K562 (cell line): ENCODE data around the gene ATP6V0E1. TPM values are rescaled to one million over a fixed set of nuclear protein-coding genes. Genes with fewer than 3 reads are reported as not detected.

ENCODE experiments used
- ARID1B ChIP-seq: fragments of 450-650 bp; IDR thresholded peaks from 2 replicates; pipeline ENCODE4 v1.6.1; 2016; ENCODE audit warnings: antibody characterized with exemption, mild to moderate bottlenecking, inconsistent platforms
- ARID2 ChIP-seq: fragments of 450-650 bp; IDR thresholded peaks from 2 replicates; pipeline ENCODE4 v1.6.1; 2017; ENCODE audit warnings: antibody characterized with exemption, mild to moderate bottlenecking
- ARID3B ChIP-seq: fragments of 250-450 bp; sonication (Bioruptor Pico); IDR thresholded peaks from 2 replicates; pipeline ENCODE4 v1.4.0; 2020; ENCODE audit warnings: borderline replicate concordance
- BRF1 ChIP-seq: IDR thresholded peaks from 3 replicates; pipeline ENCODE4 v1.6.1; 2011; ENCODE audit warnings: borderline replicate concordance, mild to moderate bottlenecking; ENCODE audit not compliant: insufficient read length; ENCODE audit errors: extremely low read depth
- CBFA2T2 ChIP-seq: fragments of 450-650 bp; conservative IDR thresholded peaks from 2 replicates; pipeline ENCODE4 v1.6.1; 2017; ENCODE audit warnings: mild to moderate bottlenecking
- CCAR2 ChIP-seq: fragments of 200-400 bp; formaldehyde crosslinking; IDR thresholded peaks from 2 replicates; pipeline ENCODE4 v1.6.1; 2017; ENCODE audit warnings: mild to moderate bottlenecking, low read depth, low read length
- CEBPG ChIP-seq, 3 experiments: fragments of 200-800 bp in 1 of 3; sonication (Bioruptor generic) in 1 of 3; sonication (generic) in 1 of 3; formaldehyde crosslinking in 1 of 3; IDR thresholded peaks in 2 of 3; conservative IDR thresholded peaks in 1 of 3; 2 replicates each; pipeline versions ENCODE4 v1.6.1 to v1.8.0; 2016 to 2022; ENCODE audit warnings: missing compliant biosample characterization in 2 of 3, missing genetic modification characterization in 2 of 3, mild to moderate bottlenecking in 1 of 3, missing genetic modification reagents in 1 of 3
- CREM ChIP-seq: IDR thresholded peaks from 2 replicates; pipeline ENCODE4 v1.6.1; 2014; ENCODE audit warnings: antibody characterized with exemption, low read depth
- DMBX1 ChIP-seq: fragments of 250-450 bp; sonication (Bioruptor Pico); IDR thresholded peaks from 2 replicates; pipeline ENCODE4 v1.8.0; 2022; ENCODE audit warnings: inconsistent platforms, mild to moderate bottlenecking, moderate library complexity, borderline replicate concordance
- EGR1 ChIP-seq: fragments of 450-650 bp; conservative IDR thresholded peaks from 2 replicates; pipeline ENCODE4 v1.6.1; 2017; ENCODE audit warnings: mild to moderate bottlenecking
- HDAC1 ChIP-seq, 2 experiments: fragments of 450-650 bp; IDR thresholded peaks; 2 replicates each; pipeline ENCODE4 v1.6.1; 2016 to 2017; ENCODE audit warnings: inconsistent platforms in 1 of 2, mild to moderate bottlenecking in 1 of 2, moderate library complexity in 1 of 2
- KLF6 ChIP-seq: fragments of 250-450 bp; sonication (Bioruptor Pico); IDR thresholded peaks from 2 replicates; pipeline ENCODE4 v1.4.0; 2020; ENCODE audit warnings: mild to moderate bottlenecking, moderate library complexity, borderline replicate concordance
- NCOA4 ChIP-seq: fragments of 450-650 bp; IDR thresholded peaks from 2 replicates; pipeline ENCODE4 v1.6.1; 2018; ENCODE audit warnings: mild to moderate bottlenecking; ENCODE audit not compliant: partially characterized antibody
- PTTG1 ChIP-seq: fragments of 450-650 bp; IDR thresholded peaks from 2 replicates; pipeline ENCODE4 v1.6.1; 2016; ENCODE audit warnings: low read depth, mild to moderate bottlenecking, missing genetic modification characterization, missing compliant biosample characterization
- RCOR1 ChIP-seq, 2 experiments: IDR thresholded peaks; 2 replicates each; pipeline ENCODE4 v1.6.1; 2012; ENCODE audit warnings: low read depth in 2 of 2, low read length in 2 of 2, borderline replicate concordance in 1 of 2, improper control_type of control experiment in 1 of 2
- RFX5 ChIP-seq: IDR thresholded peaks from 2 replicates; pipeline ENCODE4 v1.6.1; 2011; ENCODE audit warnings: low read depth, mild to moderate bottlenecking, improper control_type of control experiment, low read length
- RFX7 ChIP-seq: fragments of 250-450 bp; sonication (Bioruptor Pico); IDR thresholded peaks from 2 replicates; pipeline ENCODE4 v1.5.1; 2021; ENCODE audit warnings: mild to moderate bottlenecking
- TAL1 ChIP-seq: fragments of 450-650 bp; IDR thresholded peaks from 2 replicates; pipeline ENCODE4 v1.6.1; 2016; ENCODE audit warnings: mild to moderate bottlenecking
- TCF3 ChIP-seq: sonication (generic); formaldehyde crosslinking; IDR thresholded peaks from 2 replicates; pipeline ENCODE4 v1.4.0; 2020; ENCODE audit warnings: mild to moderate bottlenecking, missing genetic modification reagents
- ZNF449 ChIP-seq: fragments of 250-450 bp; sonication (Bioruptor Pico); IDR thresholded peaks from 2 replicates; pipeline ENCODE4 v1.8.0; 2022; ENCODE audit warnings: moderate library complexity, mild to moderate bottlenecking, inconsistent platforms
- polyA plus RNA-seq, 8 experiments: library from polyadenylated mRNA; depleted of rRNA in 4 of 8; stranded (reverse) in 5 of 8; unstranded in 3 of 8; fragments of >200 nt; fragmentation: Nextera tagmentation in 2 of 8; fragmentation: Illumina TruSeq in 1 of 8; extraction: Ambion mirVana in 2 of 8; extraction: Trizol in 1 of 8; gene quantifications; 2 replicates each; pipeline versions ENCODE4 v1.2.1 to v1.2.3, GENCODE V29; 2011 to 2014; ENCODE audit warnings: inconsistent platforms in 1 of 8, missing spikeins in 1 of 8
- total RNA-seq, 7 experiments: library from RNA; depleted of rRNA in 6 of 7; stranded (reverse); fragments of >200 nt in 6 of 7; fragmentation: Illumina TruSeq in 2 of 7; extraction: Trizol in 2 of 7; gene quantifications; 2 replicates each; pipeline versions ENCODE4 v1.2.1 to v1.2.3, GENCODE V29; 2011 to 2021; ENCODE audit warnings: low replicate concordance in 1 of 7
- TF ChIP-seq, protein P1 (sequence below), 2 experiments: fragments of 450-650 bp; conservative IDR thresholded peaks; 2 replicates each; pipeline ENCODE4 v1.6.1; 2017; ENCODE audit warnings: mild to moderate bottlenecking in 2 of 2, moderate library complexity in 2 of 2
- TF ChIP-seq, protein P2 (sequence below), 3 experiments: fragments of 200-800 bp in 1 of 3; sonication (Bioruptor generic) in 1 of 3; sonication (generic) in 1 of 3; formaldehyde crosslinking in 1 of 3; IDR thresholded peaks; 2 replicates each; pipeline versions ENCODE4 v1.6.1 to v1.8.0; 2016 to 2022; ENCODE audit warnings: mild to moderate bottlenecking in 2 of 3, missing compliant biosample characterization in 2 of 3, missing genetic modification characterization in 2 of 3, missing genetic modification reagents in 1 of 3

ATP6V0E1 gene
- total and polyA plus RNA-seq, 9 of the 15 experiments (the other 6 are each of a cell fraction or from before 2014, with no cell fraction given): 63.8 to 395 (median 112) TPM

DNA sequence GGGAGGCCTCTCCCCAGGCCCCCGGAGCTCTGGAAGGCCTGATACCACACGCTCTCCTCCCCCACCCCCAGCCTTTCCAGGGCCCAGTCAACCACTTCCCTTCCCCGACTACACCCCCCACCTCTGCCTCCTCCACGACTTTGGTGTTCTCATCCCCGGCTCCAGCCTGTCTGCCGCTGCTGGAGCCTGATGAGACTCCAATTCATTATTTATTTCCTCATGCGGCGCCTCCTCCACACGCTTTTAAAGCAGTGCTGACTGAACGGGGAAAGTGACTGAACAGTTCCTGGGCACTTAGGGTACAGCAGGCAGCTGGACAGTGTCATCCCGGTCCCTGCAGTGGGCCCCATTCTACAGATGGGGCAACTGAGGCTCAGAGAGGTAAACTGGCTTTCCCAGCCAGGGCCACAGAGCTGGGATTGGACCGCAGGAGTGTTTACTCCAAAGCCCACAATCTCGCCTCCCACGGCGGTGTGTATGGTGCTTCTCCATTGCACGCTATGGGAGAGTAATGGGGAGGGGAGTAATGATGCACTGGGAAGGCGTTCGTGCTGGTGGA, 40.2 kb upstream of the ATP6V0E1 start (continued):
- TF ChIP-seq ARID3B (CRISPR knock-in tag) (no peak), RFX7 (CRISPR knock-in tag) (no peak), NCOA4 (no peak), CEBPG (CRISPR knock-in tag; IDR thresholded peaks at IDR 0.05) (no peak), CEBPG (tag; conservative IDR thresholded peaks at IDR 0.05 in 1 of 2, IDR thresholded peaks at IDR 0.05 in 1 of 2) (no peak), TAL1 (peak; percentile 33; the same call in 1 of the 2 replicates), CCAR2 (no peak), RFX5 (no peak), DMBX1 (no peak), HDAC1 (IDR thresholded peaks at IDR 0.05) (0 out of 4 replicates have a peak, but pooled peaks of 1 of the 2 experiments have one; percentile 34), PTTG1 (tag) (no peak), CREM (0 out of 2 replicates have a peak, but pooled peaks have one; percentile 10), CBFA2T2 (peak; percentile 27; the same call in 1 of the 2 replicates), EGR1 (peak; percentile 50; the same call in 1 of the 2 replicates), RCOR1 (IDR thresholded peaks at IDR 0.05; ENCODE audit: borderline replicate concordance in 1 of 2, low read depth in 2 of 2, low read length in 2 of 2) (peak in 1 of 2 experiments; percentile 10; a peak in 1 of 4 replicates), ZNF449 (CRISPR knock-in tag) (no peak), BRF1 (no peak), ARID2 (no peak), TCF3 (CRISPR knock-in tag) (peak; percentile 40; the same call in 1 of the 2 replicates), KLF6 (no peak), ARID1B (peak; percentile 69)
- TF ChIP-seq, protein P1, sequence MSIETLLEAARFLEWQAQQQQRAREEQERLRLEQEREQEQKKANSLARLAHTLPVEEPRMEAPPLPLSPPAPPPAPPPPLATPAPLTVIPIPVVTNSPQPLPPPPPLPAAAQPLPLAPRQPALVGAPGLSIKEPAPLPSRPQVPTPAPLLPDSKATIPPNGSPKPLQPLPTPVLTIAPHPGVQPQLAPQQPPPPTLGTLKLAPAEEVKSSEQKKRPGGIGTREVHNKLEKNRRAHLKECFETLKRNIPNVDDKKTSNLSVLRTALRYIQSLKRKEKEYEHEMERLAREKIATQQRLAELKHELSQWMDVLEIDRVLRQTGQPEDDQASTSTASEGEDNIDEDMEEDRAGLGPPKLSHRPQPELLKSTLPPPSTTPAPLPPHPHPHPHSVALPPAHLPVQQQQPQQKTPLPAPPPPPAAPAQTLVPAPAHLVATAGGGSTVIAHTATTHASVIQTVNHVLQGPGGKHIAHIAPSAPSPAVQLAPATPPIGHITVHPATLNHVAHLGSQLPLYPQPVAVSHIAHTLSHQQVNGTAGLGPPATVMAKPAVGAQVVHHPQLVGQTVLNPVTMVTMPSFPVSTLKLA (conservative IDR thresholded peaks at IDR 0.05): 0 out of 4 replicates have a peak, but pooled peaks of 1 of the 2 experiments have one; percentile 30
- TF ChIP-seq, protein P2, sequence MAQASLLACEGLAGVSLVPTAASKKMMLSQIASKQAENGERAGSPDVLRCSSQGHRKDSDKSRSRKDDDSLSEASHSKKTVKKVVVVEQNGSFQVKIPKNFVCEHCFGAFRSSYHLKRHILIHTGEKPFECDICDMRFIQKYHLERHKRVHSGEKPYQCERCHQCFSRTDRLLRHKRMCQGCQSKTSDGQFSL (CRISPR knock-in tag; IDR thresholded peaks at IDR 0.05): peak; percentile 85
- TF ChIP-seq, protein P2 (tag; IDR thresholded peaks at IDR 0.05): peak in 1 of 2 experiments; percentile 55; a peak in 2 of 4 replicates
